Activated naive CD4-positive, alpha-beta T cell treated with anti-CD3 and anti-CD28 coated beads, Interleukin-2, amount 10 ng/mL, durations not matched to agents 7 days and 5 days (primary cell): ENCODE data around the gene CTBP2.

Source experiments
- CTCF ChIA-PET: fragments of 350-600 bp; sonication (Branson Sonifier 250); formaldehyde crosslinking; loops from one replicate; lab custom pipeline; 2021; ENCODE audit warnings: antibody characterized with exemption; lab: Charles Lee
- DNase-seq: peaks from one replicate; pipeline ENCODE4 v3.0.0-alpha.2; 2020
- H3K27ac Mint-ChIP-seq: one replicate; pipeline ENCODE4 v1.8.0; 2021; ENCODE audit warnings: mild to moderate bottlenecking, moderate library complexity, mixed read lengths
- H3K27me3 Mint-ChIP-seq: one replicate; pipeline ENCODE4 v1.8.0; 2021; ENCODE audit warnings: mild to moderate bottlenecking, mixed read lengths
- H3K36me3 Mint-ChIP-seq: one replicate; pipeline ENCODE4 v1.8.0; 2021; ENCODE audit warnings: mixed read lengths
- H3K4me1 Mint-ChIP-seq: one replicate; pipeline ENCODE4 v1.8.0; 2021; ENCODE audit warnings: mixed read lengths
- H3K4me3 Mint-ChIP-seq: one replicate; pipeline ENCODE4 v1.8.0; 2021; ENCODE audit warnings: mild to moderate bottlenecking, moderate library complexity, mixed read lengths
- H3K9me3 Mint-ChIP-seq: one replicate; pipeline ENCODE4 v1.8.0; 2021; ENCODE audit warnings: mixed read lengths

Gene CTBP2

DNA sequence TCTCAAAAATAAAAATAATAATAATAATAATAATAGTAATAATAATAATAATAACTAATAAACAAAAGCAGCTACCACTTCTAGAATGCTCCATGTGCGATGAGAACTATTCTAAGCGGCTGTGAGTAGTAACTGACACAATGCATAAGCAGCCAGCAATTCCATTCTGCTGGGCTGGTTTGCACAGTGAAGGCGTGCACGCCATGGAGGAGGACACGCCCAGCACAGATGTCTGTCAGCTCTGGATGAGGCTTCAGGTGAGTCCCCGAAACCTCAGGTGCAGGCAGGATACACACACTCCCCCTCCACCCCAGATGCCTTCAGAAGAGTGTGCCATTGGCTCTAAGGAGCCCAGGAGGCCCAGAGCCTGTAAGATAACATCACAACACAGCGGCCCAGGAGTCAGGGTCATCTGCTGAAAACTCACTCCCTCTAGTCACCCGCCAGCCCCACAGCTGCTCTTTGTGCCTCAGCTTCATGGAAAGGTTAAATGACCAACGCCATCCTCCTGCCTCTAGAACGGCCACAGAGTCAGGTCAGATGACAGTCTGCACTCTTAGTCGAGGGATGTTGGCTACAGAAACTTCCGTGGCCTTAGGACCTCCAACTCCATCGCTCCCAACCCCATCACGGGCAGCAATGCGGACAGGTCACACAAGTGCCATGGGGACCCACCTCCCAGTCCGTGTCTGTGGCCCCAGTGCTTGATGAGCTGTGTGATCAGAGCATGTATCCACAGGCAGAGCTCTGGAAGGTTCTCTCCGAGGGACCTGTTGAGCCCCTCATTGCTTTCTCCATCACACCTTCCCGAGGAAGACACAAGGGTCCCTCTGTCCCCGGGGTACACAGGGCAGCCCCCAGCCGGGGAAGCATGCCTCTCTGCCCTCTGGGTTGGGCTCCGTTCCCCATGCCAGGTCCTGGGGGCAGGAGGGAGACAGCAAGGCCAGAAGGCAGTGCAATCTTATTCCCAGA lies 103.9 kb downstream of the CTBP2 start:
- Mint-ChIP-seq H3K4me3 (no peak overlapping the region), H3K27ac (no peak overlapping the region), H3K4me1 (no peaks in the 10 kb centered on the region), H3K27me3 (peaks cover 43% of the 10 kb centered on the region), H3K36me3 (no peaks in the 10 kb centered on the region), H3K9me3 (no peaks in the 10 kb centered on the region)
- CTCF ChIA-PET = interaction anchor here (1.3 to 1.6 kb wide), 2 partner anchors 8 to 9 kb away, joined by 4 to 5 read pairs; no protein-coding TSS in a partner anchor
- no peak for DNase-seq

DNA sequence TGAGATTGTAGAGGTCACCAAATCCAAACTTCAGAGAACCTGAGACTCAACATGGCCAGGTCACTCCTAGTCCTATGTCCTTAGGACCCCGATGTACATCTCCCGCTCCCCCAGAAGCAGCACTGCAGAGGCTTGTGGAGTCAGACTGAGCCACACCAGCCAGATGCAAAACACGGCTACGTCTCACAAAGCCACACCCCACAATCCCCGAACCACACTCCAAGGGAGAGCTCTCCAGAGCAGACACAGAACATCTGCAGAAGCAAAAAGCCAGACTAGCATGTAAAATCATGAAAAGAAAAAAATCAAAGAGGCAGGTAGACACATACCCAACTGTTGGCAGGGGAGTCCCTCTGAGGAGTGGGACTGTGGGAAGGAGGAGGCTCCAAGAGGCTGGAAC lies 104.9 kb downstream of the CTBP2 start:
- DNase-seq = no peak
- Mint-ChIP-seq H3K4me1 (no peaks in the 10 kb centered on the region), H3K4me3 (no peak overlapping the region), H3K36me3 (no peaks in the 10 kb centered on the region), H3K27ac (no peak overlapping the region), H3K27me3 (peaks cover 40% of the 10 kb centered on the region), H3K9me3 (no peaks in the 10 kb centered on the region)
- CTCF ChIA-PET = interaction anchor here (1.3 kb wide), 1 partner anchor 8 kb away, joined by 4 read pairs; no protein-coding TSS in a partner anchor

DNA sequence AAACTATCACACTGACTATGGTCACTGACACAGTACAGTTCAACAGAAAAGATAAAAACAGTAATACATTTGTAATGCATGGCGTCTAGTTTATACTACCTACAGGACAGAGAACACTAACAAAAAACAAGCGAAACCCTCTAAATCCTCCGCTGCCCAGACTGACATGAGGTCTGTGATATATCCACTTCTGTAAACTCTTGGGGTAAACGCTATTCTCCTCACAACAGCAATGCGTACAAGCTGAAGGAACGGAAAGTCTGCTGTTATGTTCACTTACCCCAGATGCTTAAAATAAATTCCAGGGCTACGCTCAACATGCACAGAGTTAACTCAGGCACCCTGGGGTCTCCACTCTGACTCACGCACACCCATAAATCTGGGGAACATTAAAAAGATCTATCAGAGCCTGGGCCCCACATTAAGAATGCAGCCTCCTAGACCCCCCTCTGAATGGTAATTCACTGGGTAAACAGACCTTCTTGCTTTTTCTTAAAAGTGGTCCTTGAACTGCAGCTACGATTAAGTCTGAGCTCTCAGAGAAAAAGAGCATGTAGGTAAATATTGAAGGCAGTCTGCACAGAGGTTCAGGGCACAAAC lies 105.6 kb downstream of the CTBP2 start:
- CTCF ChIA-PET = no interaction called here
- DNase-seq = no peak
- Mint-ChIP-seq H3K27me3 (peaks cover 45% of the 10 kb centered on the region), H3K9me3 (no peaks in the 10 kb centered on the region), H3K4me1 (no peaks in the 10 kb centered on the region), H3K27ac (no peak overlapping the region), H3K4me3 (no peak overlapping the region), H3K36me3 (no peaks in the 10 kb centered on the region)

DNA sequence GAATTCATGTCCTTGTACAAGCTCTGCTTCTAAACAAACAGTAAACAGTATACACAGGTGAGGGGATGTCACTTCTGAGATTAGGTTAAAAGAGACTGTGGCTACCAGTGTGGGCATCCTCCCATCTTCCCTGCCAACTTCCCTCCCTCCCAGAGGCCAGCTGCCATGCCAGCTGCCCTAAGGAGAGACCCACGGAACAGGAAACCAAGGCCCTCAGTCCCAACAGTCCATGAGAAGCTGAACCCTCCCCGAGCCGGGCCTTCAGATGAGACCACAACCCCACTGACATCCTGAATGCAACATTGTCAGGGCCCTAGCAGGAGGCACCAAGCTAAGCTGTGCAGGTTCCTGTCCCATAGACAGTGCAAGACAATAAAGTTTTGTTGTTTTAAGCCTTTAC lies 106.1 kb downstream of the CTBP2 start:
- Mint-ChIP-seq H3K27me3 (peaks cover 46% of the 10 kb centered on the region), H3K27ac (no peak overlapping the region), H3K9me3 (no peaks in the 10 kb centered on the region), H3K4me1 (no peaks in the 10 kb centered on the region), H3K36me3 (no peaks in the 10 kb centered on the region), H3K4me3 (no peak overlapping the region)
- DNase-seq = no peak
- CTCF ChIA-PET = no interaction called here

DNA sequence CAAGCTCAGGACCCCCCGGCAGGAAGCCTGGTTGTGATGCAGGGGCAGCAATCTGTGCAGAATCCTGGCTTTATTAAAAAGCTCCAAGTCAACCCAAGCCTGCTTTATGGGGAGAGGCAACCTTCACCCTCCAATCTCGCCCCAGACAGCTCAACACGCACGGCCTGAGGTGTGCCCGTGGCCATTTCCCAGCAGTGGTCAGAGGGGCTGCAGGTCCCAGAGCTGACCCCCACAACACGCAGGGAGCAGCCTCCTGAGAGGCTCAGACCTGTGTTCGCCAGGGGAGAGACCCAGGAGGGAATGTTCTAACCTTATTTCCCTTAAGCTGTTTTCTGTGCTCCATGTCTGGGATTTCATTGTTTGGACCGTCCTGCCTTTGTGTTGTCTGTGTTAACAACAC lies 108.2 kb downstream of the CTBP2 start:
- H3K4me1 Mint-ChIP-seq = no peaks in the 10 kb centered on the region
- peaks cover 44% of the 10 kb centered on the region for H3K27me3 Mint-ChIP-seq
- H3K27ac Mint-ChIP-seq = no peak overlapping the region
- DNase-seq = no peak
- H3K4me3 Mint-ChIP-seq = no peak overlapping the region
- CTCF ChIA-PET = no interaction called here
- no peaks in the 10 kb centered on the region for H3K36me3 Mint-ChIP-seq
- H3K9me3 Mint-ChIP-seq = no peaks in the 10 kb centered on the region

DNA sequence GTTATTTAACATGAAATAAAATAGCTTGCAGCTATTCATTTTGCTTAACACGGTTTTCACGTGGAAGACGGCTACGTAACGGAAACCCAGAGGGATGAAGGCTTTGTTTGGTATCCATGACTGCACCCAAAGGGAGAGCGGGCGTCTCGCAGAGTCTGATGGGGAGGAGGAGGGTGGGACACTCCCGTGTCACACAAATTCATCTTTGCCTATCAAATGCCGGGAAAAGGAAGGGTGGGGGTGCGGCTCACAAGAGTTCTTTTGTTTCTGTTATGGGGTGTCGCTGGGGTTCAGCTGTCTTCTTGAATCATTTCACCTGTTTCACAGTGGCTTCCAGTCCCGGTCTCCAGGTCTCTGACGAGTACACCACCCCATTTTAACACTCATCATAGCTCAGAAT lies 110.0 kb downstream of the CTBP2 start:
- DNase-seq = no peak
- peaks cover 37% of the 10 kb centered on the region for H3K27me3 Mint-ChIP-seq
- H3K9me3 Mint-ChIP-seq = no peaks in the 10 kb centered on the region
- no peaks in the 10 kb centered on the region for H3K4me1 Mint-ChIP-seq
- CTCF ChIA-PET = interaction anchor here (0.7 to 1.9 kb wide), 2 partner anchors 11 to 14 kb away, joined by 4 to 6 read pairs; no protein-coding TSS in a partner anchor
- H3K27ac Mint-ChIP-seq = no peak overlapping the region
- no peaks in the 10 kb centered on the region for H3K36me3 Mint-ChIP-seq
- H3K4me3 Mint-ChIP-seq = no peak overlapping the region

DNA sequence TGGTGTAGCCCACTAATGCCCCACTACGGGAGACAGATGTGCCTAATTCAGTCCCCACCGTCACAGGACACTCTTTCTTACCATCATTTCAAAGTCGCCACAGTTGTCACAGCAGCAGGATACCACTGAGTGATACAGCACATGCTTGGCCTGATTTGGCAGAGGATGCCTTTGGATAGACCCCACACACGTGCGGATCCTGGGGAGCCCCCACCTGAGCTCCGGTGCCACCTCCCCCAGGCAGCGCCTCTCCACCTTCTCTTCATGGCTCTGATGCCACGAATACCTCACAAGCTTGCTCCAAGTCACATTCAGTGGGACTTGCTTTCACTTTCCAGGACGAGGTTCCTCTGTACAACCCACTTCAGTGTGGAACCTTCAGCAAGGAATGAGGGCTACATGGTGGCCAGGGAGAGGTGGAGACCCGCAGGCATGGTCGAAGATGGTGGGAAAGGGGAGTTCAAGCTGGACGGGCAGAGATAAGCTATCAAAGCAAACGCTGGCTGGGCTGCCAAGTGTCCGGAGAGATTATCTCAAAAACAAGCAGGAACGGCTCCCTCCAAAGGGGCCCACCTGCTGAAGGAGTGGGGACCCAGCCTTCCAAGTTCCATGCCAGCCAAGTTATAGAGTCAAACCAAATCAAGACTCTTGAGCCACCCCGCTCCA lies 111.0 kb downstream of the CTBP2 start:
- CTCF ChIA-PET = no interaction called here

DNA sequence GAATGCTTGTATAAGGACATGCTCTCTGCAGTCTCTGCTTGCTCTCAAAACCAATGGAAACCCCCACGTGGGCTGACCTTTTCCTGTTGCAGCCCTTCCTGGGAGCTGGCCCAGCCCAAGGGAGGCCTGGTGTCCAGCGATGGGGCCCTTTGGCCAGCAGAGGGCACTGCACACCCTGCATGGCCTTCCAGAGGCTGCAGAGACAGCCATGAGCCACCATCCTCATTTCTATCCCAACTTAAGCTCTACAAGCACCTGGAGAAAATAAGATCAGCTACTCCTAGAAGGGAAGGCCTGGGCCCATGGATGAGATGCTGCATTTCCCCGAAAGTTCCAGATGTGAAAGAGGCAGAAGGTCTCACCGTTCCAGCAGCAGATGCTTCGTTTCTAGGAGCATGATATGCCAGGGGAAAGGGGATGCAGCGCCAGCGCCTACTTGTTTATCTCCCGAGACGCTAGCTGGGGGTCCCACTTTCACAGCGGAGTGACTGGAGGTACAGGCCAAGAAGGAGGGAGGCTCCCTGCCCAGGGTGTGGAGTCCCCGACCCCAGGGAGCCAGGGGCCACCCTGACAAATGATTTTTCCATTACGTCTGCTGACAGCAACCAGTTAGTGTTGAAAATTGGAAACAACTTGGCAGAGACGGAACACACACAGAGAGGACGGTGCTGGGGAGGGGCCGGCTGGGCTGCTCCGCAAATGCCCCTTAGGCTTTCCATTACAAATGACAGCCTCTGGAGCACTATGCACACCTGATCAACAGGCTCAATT lies 112.1 kb downstream of the CTBP2 start:
- Mint-ChIP-seq H3K27me3 (peaks cover 32% of the 10 kb centered on the region), H3K4me3 (no peak overlapping the region), H3K4me1 (no peaks in the 10 kb centered on the region), H3K27ac (no peak overlapping the region), H3K36me3 (no peaks in the 10 kb centered on the region), H3K9me3 (no peaks in the 10 kb centered on the region)
- DNase-seq = peak; percentile 73
- CTCF ChIA-PET = interaction anchor here (0.9 to 2.1 kb wide), 9 partner anchors 8 to 582 kb away, joined by 3 to 11 read pairs (median 5); no protein-coding TSS in a partner anchor

More for the DNA sequence above, 111.0 kb downstream of the CTBP2 start:
- Mint-ChIP-seq H3K9me3 (no peaks in the 10 kb centered on the region), H3K27me3 (peaks cover 37% of the 10 kb centered on the region), H3K4me3 (no peak overlapping the region), H3K4me1 (no peaks in the 10 kb centered on the region), H3K27ac (no peak overlapping the region), H3K36me3 (no peaks in the 10 kb centered on the region)
- DNase-seq = no peak

DNA sequence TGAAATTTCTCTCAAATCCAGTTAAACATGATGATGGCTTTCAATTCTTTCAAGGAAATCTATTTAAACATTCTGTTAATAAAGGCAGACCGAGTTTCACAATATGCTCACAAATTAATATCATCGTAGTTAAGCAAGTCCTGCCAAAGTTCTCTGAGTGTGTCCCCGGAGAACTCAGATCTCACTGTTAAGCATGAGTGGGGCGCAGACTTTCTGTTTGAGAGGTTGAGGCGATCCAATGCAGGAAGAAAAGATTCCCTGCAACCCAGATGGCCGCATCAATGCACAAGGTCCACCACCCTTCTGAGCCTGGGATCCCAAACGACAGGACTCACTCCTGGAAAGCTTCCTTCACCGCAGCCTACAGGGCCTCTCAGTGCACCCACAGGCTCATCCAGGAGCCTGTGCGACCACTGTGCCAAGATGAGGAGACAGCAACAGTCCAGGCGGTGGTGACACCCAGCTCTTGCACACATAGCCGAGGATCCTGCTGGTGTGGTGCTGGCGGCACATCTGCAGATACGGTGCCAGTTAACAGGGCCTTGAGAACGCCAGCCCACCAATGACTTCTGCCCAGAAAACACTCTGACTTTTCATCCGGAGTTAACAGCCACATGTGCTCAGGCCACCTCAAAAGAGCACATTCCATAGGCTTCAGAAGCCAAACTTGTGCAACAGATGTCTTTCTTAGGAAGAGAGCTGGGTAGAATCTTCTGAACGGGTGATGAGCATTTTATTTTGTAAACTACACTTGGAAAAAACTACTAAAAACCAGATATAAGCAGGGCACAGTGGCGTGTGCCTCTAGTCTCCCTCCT lies 116.3 kb downstream of the CTBP2 start:
- no peak for DNase-seq
- CTCF ChIA-PET = no interaction called here
- H3K4me1 Mint-ChIP-seq = no peaks in the 10 kb centered on the region

DNA sequence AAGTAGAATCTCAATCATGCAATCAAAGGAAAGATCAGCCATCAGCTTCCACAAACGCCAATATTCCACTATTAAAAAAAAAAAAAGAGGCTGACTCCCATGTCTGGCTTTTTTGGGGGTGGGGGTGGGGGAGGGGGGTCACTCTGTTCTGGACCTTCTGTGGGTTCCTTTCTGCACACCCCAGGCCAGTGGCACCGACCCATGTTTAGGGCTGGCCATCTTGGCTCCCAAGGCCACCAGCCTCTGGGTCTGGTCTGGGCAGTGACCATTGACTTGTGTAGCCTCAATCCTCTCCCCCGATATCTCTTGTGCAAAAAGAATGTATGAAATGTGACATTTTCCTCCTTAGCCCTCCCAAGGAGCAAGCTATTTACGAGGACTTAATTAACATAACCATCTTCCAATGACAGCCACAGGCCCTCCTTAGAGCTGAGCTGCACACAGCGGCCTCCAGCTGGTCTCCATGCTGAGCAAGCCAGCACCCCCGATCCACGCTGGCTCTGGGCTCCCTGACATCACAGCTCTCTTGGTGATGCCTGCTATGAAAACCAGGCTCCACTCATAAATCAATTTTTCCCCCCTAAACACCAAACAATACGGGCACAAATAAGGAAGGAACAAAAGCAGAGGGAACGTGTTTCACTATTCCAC lies 118.4 kb downstream of the CTBP2 start:
- H3K27ac Mint-ChIP-seq = no peak overlapping the region
- H3K36me3 Mint-ChIP-seq = no peaks in the 10 kb centered on the region
- CTCF ChIA-PET = no interaction called here
- DNase-seq = no peak
- no peaks in the 10 kb centered on the region for H3K4me1 Mint-ChIP-seq
- no peaks in the 10 kb centered on the region for H3K9me3 Mint-ChIP-seq
- H3K27me3 Mint-ChIP-seq = peaks cover 10% of the 10 kb centered on the region
- H3K4me3 Mint-ChIP-seq = no peak overlapping the region

More for the DNA sequence above, 116.3 kb downstream of the CTBP2 start:
- no peak overlapping the region for H3K4me3 Mint-ChIP-seq
- H3K27me3 Mint-ChIP-seq = peaks cover 11% of the 10 kb centered on the region
- no peak overlapping the region for H3K27ac Mint-ChIP-seq
- no peaks in the 10 kb centered on the region for H3K36me3 Mint-ChIP-seq
- H3K9me3 Mint-ChIP-seq = no peaks in the 10 kb centered on the region

DNA sequence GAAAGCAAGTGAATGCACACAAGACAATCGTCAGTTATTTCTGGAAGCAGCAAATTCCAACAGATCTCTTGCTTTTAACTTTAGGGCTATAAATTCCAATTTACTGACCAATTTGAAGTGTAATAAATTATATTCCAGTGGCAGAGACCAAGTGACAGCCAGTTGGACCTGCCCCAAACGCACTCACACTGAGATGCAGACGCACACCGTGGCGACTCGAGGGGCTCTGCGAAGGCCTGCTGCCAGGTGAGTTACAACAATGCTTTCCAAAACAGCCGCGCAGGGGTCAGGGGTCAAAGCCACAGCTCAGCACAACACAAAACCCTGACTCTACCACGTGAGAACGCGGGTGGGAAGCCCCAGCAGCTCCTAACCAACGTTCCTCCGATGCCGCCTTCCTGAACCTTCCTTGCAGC lies 121.0 kb downstream of the CTBP2 start:
- CTCF ChIA-PET = no interaction called here
- DNase-seq = no peak
- Mint-ChIP-seq H3K9me3 (no peaks in the 10 kb centered on the region), H3K4me3 (no peak overlapping the region), H3K27ac (no peak overlapping the region), H3K27me3 (peaks cover 18% of the 10 kb centered on the region), H3K4me1 (no peaks in the 10 kb centered on the region), H3K36me3 (no peaks in the 10 kb centered on the region)

DNA sequence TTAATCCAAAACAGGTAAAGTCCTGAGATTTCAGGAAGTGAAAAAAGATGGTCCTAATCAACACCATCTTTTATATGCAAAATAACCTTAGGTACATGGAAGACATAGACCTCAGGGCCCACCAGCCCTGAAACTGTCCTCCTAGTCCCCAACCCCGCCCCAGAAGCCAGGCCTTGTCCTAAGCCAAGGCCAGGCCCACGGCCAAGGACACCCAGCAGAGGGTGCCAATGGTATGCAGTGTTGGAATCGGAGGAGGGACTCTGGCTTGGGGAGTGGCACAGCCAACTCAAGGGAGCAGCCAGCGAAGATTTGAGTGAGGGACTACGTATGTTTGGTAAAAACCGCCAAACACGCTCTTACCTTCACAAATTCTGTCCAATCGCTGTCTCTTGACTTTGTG lies 121.7 kb downstream of the CTBP2 start:
- Mint-ChIP-seq H3K27ac (no peak overlapping the region), H3K27me3 (peaks cover 19% of the 10 kb centered on the region), H3K36me3 (no peaks in the 10 kb centered on the region), H3K4me1 (no peaks in the 10 kb centered on the region), H3K4me3 (no peak overlapping the region), H3K9me3 (no peaks in the 10 kb centered on the region)
- CTCF ChIA-PET = no interaction called here
- DNase-seq = no peak
